BLaER1 (cell line): Measurements from ENCODE around the gene SCMH1.

Experiments
- H3K27ac ChIP-seq: shearing (Covaris generic); formaldehyde crosslinking; 2 replicates; pipeline ENCODE4 v1.8.1; 2022
- H3K27me3 ChIP-seq: shearing (Covaris generic); formaldehyde crosslinking; 2 replicates; pipeline ENCODE4 v1.8.1; 2022
- H3K36me3 ChIP-seq: shearing (Covaris generic); formaldehyde crosslinking; 2 replicates; pipeline ENCODE4 v1.8.1; 2022
- H3K4me1 ChIP-seq: shearing (Covaris generic); formaldehyde crosslinking; 2 replicates; pipeline ENCODE4 v1.8.1; 2022
- H3K4me2 ChIP-seq: shearing (Covaris generic); formaldehyde crosslinking; 2 replicates; pipeline ENCODE4 v1.8.1; 2022
- H3K4me3 ChIP-seq: shearing (Covaris generic); formaldehyde crosslinking; 2 replicates; pipeline ENCODE4 v1.8.1; 2022
- H3K9ac ChIP-seq: shearing (Covaris generic); formaldehyde crosslinking; 2 replicates; pipeline ENCODE4 v1.8.1; 2022
- H3K9me3 ChIP-seq: shearing (Covaris generic); formaldehyde crosslinking; 2 replicates; pipeline ENCODE4 v1.8.1; 2022
- H4K20me1 ChIP-seq: shearing (Covaris generic); formaldehyde crosslinking; 2 replicates; pipeline ENCODE4 v1.8.1; 2022
- Cebpa-rat ChIP-seq: shearing (Covaris generic); IDR thresholded peaks from 2 replicates; pipeline ENCODE4 v1.8.1; 2022

Gene SCMH1

DNA sequence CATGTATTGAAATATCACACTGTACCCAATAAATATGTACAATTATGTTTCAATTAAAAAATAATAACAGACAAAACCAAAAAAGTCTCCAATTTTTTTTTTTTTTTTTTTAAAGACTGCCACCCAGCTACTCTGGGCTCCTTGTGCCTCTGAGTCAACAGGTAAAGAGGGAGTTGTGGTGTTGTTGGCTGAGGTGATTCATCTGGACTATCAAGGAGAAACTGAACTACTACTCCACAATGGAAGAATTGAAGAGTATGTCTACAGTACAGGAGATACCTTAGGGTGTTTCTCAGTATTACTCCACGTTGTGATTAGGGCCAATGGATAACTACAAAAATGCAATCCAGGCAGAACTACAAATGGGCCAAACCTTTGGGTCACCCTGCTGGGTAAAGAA, 67.9 kb downstream of the SCMH1 start:
- Histone ChIP-seq H3K4me3 (no peak overlapping the region), H3K9me3 (peaks cover 58% of the 10 kb centered on the region), H3K9ac (no peak overlapping the region), H3K27me3 (no peaks in the 10 kb centered on the region), H3K4me2 (no peak overlapping the region), H3K36me3 (peaks cover 71% of the 10 kb centered on the region), H3K27ac (no peak overlapping the region), H4K20me1 (peaks cover 9% of the 10 kb centered on the region; the same call in 1 of the 2 replicates), H3K4me1 (no peaks in the 10 kb centered on the region)
- no peak for TF ChIP-seq Cebpa-rat

DNA sequence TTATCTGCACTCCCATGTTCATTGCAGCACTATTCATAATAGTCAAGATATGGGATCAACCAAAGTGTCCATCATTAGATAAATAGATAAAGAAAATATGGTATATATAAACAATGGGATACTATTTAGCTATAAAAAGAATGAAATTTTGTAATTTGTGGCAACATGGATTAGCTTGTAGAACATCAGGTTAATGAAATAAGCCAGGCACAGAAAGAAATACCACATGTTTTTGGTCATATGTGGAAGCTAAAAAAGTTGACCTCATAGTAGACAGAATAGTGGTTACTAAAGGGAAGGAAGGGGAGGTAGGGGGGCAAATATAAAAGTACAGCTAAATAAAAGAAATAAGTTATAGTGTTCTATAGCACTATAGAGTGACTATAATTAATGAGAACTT, 68.5 kb downstream of the SCMH1 start:
- Histone ChIP-seq H3K27me3 (no peaks in the 10 kb centered on the region), H3K27ac (no peak overlapping the region), H3K36me3 (peaks cover 76% of the 10 kb centered on the region), H3K4me1 (no peaks in the 10 kb centered on the region), H3K9ac (no peak overlapping the region), H3K9me3 (peaks cover 63% of the 10 kb centered on the region), H4K20me1 (peaks cover 9% of the 10 kb centered on the region; the same call in 1 of the 2 replicates), H3K4me2 (no peak overlapping the region), H3K4me3 (no peak overlapping the region)
- no peak for TF ChIP-seq Cebpa-rat

DNA sequence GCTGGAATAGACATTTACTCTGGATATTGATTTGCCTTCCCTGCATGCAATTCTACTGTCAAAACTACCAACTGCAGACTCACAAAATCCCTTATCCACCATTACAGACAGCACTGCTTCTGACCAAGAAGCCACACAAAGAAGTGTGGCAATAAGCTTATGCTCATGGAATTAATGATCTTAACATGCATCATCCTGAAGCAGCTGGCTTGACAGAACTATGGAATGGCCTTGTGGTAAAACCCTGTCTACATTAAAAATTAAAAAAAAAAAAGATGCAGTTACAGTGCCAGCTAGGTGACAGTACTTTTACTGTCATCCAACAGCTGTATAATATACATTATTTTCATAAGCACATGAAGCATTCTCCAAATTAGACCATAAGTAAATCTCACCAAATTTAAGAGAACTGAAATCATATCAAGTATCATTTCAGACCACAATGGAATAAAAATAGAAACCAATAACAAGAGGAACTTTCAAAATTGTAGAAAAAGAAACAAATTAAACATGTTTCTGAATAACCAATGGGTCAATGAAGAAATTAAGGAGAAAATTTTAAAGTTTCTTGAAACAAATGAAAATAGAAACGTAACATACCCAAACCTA, 70.7 kb downstream of the SCMH1 start:
- Histone ChIP-seq H3K4me3 (no peak overlapping the region), H3K9me3 (peaks cover 63% of the 10 kb centered on the region), H3K27ac (no peak overlapping the region), H3K4me1 (no peaks in the 10 kb centered on the region), H3K27me3 (no peaks in the 10 kb centered on the region), H3K9ac (no peak overlapping the region), H3K36me3 (peaks cover 82% of the 10 kb centered on the region), H4K20me1 (peaks cover 9% of the 10 kb centered on the region; the same call in 1 of the 2 replicates), H3K4me2 (no peak overlapping the region)
- no peak for TF ChIP-seq Cebpa-rat

DNA sequence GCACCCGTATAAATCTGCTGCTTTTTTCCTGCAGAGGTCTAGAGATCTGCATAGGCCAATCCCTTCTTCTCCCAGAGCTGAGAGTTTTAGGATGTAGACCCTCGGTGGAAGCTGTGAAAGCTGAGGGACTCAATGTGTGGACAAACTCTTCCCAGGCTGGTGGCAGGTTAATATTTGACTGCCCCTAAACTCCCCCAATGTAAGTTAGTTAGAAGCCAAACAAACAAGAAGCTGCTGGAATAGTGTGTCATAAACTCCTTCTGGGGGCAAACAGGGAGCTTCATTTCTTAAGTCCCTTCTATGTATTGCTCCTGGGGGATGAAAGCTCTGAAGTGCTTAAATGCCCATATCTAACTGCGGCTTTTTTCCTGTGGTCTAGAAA, 72.3 kb downstream of the SCMH1 start:
- H3K27me3 ChIP-seq = no peaks in the 10 kb centered on the region
- H3K9me3 ChIP-seq = peaks cover 58% of the 10 kb centered on the region
- no peaks in the 10 kb centered on the region for H3K4me1 ChIP-seq
- no peak overlapping the region for H3K4me3 ChIP-seq
- peaks cover under 1% of the 10 kb centered on the region; the same call in 1 of the 2 replicates for H4K20me1 ChIP-seq
- no peak overlapping the region for H3K4me2 ChIP-seq
- no peak overlapping the region for H3K9ac ChIP-seq
- no peak overlapping the region for H3K27ac ChIP-seq
- peaks cover 66% of the 10 kb centered on the region for H3K36me3 ChIP-seq
- TF ChIP-seq Cebpa-rat = no peak

DNA sequence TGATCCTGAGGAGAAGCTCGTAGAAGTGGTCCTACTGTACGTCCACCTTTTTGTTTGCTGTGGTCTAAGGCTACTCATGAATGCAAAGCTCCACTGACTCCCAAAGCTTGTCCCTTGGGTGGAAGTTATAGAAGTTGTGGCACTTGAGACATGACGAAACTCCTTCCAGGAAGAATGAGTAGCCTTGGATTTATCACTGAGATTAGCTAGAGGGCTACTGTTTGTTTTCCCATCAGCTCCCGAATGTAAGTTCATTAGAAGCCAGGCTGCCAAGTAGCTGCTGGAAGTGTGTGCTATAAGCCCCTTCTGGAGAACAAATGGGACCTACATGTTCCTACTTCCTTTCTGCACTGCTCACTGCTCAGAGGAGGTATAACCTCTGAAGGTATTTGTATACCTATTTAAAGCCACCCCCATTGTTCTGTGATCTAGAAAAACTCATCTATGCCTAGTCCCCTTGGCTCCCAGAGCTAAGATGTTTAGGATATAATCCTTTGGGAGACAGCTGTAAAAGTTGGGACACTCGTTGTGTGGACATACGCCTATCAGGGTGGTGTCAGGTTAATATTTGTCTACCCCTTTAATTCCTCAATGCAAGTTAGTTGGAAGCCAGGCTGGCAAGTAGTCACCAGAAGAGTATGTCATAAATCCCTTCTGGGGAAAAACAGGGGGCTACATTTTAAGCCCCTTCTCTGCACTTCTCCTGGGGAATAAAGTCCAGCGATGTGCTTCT, 72.9 kb downstream of the SCMH1 start:
- Histone ChIP-seq H3K9me3 (peaks cover 57% of the 10 kb centered on the region), H3K4me3 (peak overlapping the region; percentile 41), H3K9ac (no peak overlapping the region), H3K27me3 (no peaks in the 10 kb centered on the region), H3K4me1 (no peaks in the 10 kb centered on the region), H4K20me1 (no peaks in the 10 kb centered on the region), H3K4me2 (no peak overlapping the region), H3K27ac (no peak overlapping the region), H3K36me3 (peaks cover 63% of the 10 kb centered on the region)
- no peak for TF ChIP-seq Cebpa-rat

DNA sequence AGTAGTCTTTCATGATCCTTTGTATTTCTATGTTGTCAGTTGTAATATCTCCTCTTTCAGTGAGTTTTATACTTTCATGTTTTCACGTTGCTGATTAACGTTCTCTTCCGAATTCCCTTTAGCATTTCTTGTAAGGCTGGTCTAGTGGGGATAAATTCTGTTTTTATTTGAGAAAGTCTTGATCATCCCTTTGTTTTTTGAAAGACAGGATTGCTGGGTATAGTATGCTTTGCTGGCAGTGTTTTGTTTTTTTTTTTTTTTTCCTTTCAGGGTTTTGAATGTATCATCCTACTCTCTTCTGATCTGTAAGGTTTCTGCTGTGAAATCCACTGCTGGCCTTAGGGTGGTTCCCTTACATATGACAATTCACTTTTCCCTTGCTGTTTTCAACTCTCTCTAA, 74.4 kb downstream of the SCMH1 start:
- no peak overlapping the region for H3K4me2 ChIP-seq
- no peaks in the 10 kb centered on the region for H3K27me3 ChIP-seq
- H3K27ac ChIP-seq = no peak overlapping the region
- H3K4me3 ChIP-seq = no peak overlapping the region
- no peaks in the 10 kb centered on the region for H3K4me1 ChIP-seq
- H4K20me1 ChIP-seq = peaks cover 13% of the 10 kb centered on the region
- peaks cover 68% of the 10 kb centered on the region for H3K36me3 ChIP-seq
- no peak for TF ChIP-seq Cebpa-rat
- H3K9me3 ChIP-seq = peaks cover 53% of the 10 kb centered on the region
- no peak overlapping the region for H3K9ac ChIP-seq

DNA sequence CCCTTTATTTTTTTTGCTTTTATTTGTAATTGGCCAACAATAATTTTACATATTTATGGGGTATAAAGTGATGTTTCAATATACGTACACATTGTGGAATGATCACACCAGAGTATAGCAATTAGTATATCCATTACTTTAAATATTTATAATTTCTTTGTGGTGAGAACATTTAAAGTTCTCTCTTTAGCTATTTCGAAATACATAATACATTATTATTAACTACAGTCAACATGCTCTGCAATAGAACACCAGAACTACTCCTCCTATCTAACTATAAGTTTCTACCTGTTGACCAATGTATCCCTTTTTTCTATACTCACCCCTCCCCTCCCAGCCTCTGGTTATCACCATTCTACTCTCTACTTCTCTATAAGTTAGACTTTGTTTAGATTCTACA, 77.4 kb downstream of the SCMH1 start:
- H4K20me1 ChIP-seq = peaks cover 30% of the 10 kb centered on the region
- no peak overlapping the region for H3K27ac ChIP-seq
- no peaks in the 10 kb centered on the region for H3K4me1 ChIP-seq
- H3K36me3 ChIP-seq = peaks cover 73% of the 10 kb centered on the region
- no peak for TF ChIP-seq Cebpa-rat
- H3K9me3 ChIP-seq = peaks cover 33% of the 10 kb centered on the region
- no peaks in the 10 kb centered on the region for H3K27me3 ChIP-seq
- H3K9ac ChIP-seq = no peak overlapping the region
- H3K4me2 ChIP-seq = no peak overlapping the region
- no peak overlapping the region for H3K4me3 ChIP-seq

DNA sequence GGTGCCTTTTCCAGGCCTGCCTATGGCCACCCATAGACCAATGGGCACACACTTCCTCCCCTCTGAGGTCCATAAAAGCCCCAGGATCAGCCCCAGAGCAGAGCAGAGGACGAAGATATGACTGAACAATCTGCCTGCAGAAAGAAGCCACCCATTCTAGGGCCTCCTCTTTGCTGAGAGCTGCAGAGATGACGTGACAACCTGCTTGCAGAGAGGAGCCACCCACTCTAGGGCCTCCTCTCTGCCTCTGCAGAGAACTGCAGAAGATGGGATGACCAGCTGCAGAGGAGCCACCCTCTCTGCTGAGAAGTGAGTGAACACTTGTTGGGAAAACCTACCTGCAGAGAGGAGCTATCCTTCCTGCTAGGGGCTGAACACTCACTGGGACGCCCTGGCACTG, 79.7 kb downstream of the SCMH1 start:
- Histone ChIP-seq H3K4me1 (no peaks in the 10 kb centered on the region), H3K9me3 (peaks cover 10% of the 10 kb centered on the region), H4K20me1 (peaks cover 39% of the 10 kb centered on the region), H3K4me2 (no peak overlapping the region), H3K27ac (no peak overlapping the region), H3K36me3 (peaks cover 70% of the 10 kb centered on the region), H3K4me3 (no peak overlapping the region), H3K9ac (no peak overlapping the region), H3K27me3 (no peaks in the 10 kb centered on the region)
- no peak for TF ChIP-seq Cebpa-rat

DNA sequence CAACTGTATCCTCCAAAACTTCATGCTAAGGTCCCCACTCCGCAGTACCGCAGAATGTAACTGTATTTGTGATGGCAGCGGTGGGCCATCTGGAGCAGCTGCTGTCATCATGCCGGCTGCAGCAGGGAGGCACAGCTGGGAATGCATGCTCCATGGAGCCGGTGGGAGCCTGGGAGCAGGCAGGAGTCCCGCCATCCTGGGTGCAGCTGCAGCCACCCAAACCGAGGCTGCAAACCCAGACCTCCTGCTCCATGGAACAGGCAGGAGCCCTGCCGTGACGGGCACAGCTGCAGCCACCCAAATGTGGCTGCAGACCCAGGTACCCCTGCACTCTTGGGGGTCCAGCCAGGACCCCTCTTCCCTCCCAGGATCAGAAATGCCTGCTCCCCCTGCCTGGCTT, 80.3 kb downstream of the SCMH1 start:
- peaks cover 39% of the 10 kb centered on the region for H4K20me1 ChIP-seq
- no peak overlapping the region for H3K27ac ChIP-seq
- no peak for TF ChIP-seq Cebpa-rat
- no peak overlapping the region for H3K4me3 ChIP-seq
- H3K36me3 ChIP-seq = peaks cover 69% of the 10 kb centered on the region
- H3K27me3 ChIP-seq = no peaks in the 10 kb centered on the region
- no peak overlapping the region for H3K9ac ChIP-seq
- peaks cover 6% of the 10 kb centered on the region; the same call in 1 of the 2 replicates for H3K9me3 ChIP-seq
- H3K4me1 ChIP-seq = no peaks in the 10 kb centered on the region
- H3K4me2 ChIP-seq = no peak overlapping the region

DNA sequence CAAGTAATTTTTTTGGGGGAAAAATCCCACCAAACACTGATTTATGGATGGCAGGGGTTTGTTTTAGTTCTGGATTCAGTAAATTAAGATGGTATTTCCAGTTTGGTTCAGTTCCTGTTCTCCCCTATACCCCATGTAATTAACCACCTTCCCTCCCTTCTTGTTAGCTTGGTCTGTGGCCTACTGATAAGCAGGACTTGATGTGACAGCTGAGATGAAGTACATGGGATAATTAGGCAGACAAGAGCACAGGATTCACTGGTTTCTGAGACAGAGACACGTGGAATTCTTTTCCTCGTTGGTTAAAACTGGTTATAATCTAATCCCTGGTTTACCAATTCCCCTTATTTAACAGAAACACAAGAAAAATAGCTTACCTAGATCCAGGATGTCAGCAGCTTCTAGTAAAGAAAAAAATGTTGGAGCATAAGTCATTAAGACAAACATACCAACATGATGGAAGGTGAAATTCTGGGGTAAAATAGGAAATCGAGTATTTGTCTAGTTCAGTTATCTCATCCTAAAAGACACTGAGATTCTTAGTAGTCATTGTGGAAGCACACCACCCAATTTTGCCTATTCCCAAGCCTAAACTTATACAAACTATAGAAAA, 81.5 kb downstream of the SCMH1 start:
- Histone ChIP-seq H3K9ac (no peak overlapping the region), H3K4me1 (no peaks in the 10 kb centered on the region), H3K4me2 (no peak overlapping the region), H3K27me3 (no peaks in the 10 kb centered on the region), H3K4me3 (no peak overlapping the region), H3K36me3 (peaks cover 79% of the 10 kb centered on the region), H4K20me1 (peaks cover 39% of the 10 kb centered on the region), H3K9me3 (no peaks in the 10 kb centered on the region), H3K27ac (no peak overlapping the region)
- TF ChIP-seq Cebpa-rat = no peak
